ENCODE data around the gene GLT1D1. TPM values are rescaled to one million over a fixed set of nuclear protein-coding genes. Genes with fewer than 3 reads are reported as not detected.

Gene GLT1D1
- total and polyA plus RNA-seq, 12 donors: 0.07 to 3.3 (median 0.66) TPM; not detected in 1

DNA sequence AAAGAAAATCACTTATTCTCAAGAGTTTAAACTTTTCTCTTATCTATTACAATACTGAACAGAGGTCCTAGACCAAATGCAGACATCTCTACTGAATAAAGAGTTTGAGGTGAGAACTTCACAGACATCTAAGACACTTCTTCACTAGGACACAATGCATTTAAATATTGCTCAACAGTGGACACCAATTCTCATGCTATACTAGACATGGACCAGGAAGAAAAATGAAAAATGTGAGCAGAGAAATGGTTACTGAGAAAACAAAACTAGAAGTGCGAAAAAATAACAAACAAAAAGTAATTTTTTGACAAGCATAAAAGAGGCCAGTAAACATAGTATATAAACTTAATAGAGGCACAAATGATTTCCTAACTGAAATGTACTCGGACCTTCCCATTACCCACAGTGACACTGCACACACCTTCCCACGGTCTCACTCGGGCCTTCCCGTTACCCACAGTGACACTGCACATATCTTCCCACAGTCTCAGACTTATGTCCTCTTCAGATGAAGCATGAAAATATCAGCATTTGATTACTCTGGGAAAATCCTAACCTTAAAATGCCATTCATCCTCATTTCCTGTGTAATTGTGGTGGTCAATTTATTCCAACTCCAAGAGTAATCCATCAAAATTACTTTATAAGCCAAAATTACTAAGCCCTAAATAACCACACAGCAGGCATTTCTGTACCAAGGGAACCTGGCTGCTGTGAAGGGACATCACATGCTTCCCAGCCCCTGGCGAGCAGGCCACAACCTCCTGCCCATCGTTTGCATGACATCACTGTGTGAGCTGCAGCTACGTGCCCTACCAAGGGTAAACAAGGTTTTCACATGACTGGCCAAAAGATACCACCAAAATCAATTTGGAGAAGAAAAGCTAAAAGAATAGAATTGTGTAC, 35.9 kb upstream of the GLT1D1 start:
- ATAC-seq: peak; percentile 81 to 94 (median 90)
- H3K27me3 ChIP-seq: no peaks in the 10 kb centered on the region
- 40 to 54% methylated on average over 8 of the region's 8 CpGs for WGBS, 2 donors
- DNase-seq: peak; percentile 57 to 71
- peak overlapping the region; percentile 40 to 90 (median 86) for H3K27ac ChIP-seq
- H3K9me3 ChIP-seq: no peaks in the 10 kb centered on the region
- TF ChIP-seq, protein P1, sequence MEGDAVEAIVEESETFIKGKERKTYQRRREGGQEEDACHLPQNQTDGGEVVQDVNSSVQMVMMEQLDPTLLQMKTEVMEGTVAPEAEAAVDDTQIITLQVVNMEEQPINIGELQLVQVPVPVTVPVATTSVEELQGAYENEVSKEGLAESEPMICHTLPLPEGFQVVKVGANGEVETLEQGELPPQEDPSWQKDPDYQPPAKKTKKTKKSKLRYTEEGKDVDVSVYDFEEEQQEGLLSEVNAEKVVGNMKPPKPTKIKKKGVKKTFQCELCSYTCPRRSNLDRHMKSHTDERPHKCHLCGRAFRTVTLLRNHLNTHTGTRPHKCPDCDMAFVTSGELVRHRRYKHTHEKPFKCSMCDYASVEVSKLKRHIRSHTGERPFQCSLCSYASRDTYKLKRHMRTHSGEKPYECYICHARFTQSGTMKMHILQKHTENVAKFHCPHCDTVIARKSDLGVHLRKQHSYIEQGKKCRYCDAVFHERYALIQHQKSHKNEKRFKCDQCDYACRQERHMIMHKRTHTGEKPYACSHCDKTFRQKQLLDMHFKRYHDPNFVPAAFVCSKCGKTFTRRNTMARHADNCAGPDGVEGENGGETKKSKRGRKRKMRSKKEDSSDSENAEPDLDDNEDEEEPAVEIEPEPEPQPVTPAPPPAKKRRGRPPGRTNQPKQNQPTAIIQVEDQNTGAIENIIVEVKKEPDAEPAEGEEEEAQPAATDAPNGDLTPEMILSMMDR (IDR thresholded peaks at IDR 0.05): no peak
- H3K36me3 ChIP-seq: peaks cover 0 to 30% (median 0%) of the 10 kb centered on the region in 9 donors
- H3K4me3 ChIP-seq: no peak overlapping the region
- intact Hi-C loops (cut with DNase I): no loop called here
- peaks cover 12 to 96% (median 73%) of the 10 kb centered on the region in 9 donors for H3K4me1 ChIP-seq

DNA sequence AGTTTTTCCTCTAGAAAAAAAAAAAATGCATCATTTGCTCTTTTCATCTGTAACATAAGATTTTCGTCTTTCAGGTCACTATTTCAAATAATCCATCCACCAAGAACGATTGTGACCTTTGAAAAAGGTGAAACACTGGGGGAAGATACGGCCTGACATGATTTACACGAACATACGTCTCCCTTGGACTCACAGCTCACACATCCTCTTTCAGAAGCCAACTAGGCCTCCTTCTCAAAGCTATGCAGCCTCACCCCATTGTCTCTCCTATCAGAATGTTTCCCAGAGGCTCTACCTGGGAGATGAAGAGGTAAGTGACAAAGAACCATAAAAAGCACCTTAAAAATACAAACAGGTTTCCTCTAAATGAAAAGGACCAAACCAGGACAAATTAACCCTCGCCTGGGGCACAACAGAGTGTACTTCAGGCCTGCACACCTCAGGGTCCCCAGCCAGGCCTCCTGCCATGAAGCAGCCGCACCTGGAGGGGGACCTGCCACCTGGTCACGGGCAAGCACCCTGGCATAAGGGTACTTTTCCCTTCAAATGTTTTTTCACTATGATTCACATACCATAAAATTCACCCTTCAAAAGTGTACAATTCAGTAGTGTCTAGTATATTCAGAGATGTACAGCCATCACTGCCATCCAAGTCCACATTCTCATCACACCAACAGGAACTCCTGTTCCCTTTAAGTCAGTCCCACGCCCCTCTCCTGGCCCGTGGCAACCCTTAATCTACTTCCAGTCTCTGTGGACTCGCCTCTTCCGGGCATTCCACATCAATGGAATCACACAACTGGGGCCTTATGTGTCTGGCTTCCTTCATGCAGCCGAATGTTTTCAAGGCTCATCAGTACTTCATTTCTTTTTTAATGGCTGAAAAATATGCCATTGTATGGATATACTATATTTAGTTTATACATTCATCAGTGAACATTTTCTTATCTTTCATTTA, 34.9 kb upstream of the GLT1D1 start:
- peak in 5 of 8 donors; percentile 40 to 62 (median 49) for ATAC-seq
- H3K36me3 ChIP-seq: peaks cover 0 to 24% (median 0%) of the 10 kb centered on the region in 9 donors
- TF ChIP-seq, protein P1 (IDR thresholded peaks at IDR 0.05): no peak
- H3K4me3 ChIP-seq: no peak overlapping the region
- no peaks in the 10 kb centered on the region for H3K27me3 ChIP-seq
- H3K27ac ChIP-seq: peak overlapping the region; percentile 40 to 90 (median 86)
- DNase-seq: no peak
- intact Hi-C loops (cut with DNase I): no loop called here
- H3K9me3 ChIP-seq: no peaks in the 10 kb centered on the region
- WGBS, 2 donors: 40 to 45% methylated on average over 13 of the region's 13 CpGs
- H3K4me1 ChIP-seq: peaks cover 12 to 95% (median 82%) of the 10 kb centered on the region in 9 donors

DNA sequence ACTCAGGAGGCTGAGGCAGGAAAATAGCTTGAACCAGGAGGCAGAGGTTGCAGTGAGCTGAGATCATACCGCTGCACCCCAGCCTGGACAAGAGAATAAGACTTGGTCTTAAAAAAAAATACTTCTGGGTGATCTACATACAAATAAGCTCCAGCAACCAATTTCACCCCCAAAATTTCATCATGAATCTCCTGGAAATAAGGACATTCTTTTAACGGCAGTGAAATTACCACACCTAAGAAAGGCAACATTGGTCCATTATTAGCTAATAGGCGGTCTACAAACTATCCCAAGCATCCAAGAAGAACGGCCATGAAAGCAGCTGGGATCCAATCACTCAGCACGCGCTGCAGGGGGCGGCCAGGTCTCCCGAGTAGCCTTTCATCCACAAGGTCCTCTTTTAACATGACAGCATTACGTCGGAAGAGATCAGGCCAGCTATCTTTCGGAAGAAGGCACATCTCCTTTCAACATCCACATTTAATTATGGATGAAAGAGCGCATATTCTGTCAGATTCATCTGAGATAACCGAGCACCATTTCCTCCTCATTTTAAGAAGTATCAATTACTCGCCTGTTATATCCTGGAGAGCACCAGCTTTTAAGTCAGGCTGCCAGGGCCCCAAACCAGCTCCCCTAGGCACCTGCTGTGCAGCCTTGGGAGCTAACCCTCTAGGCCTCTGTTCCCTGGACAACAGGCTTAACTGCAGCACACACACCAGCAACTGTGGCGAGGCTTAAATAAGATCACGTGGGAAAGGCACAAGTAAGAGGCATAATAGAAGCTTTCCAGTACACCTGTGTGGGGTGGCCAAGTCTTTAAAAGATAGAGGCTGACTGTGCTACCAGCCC, 33.8 kb upstream of the GLT1D1 start:
- Histone ChIP-seq H3K4me3 (no peak overlapping the region), H3K27me3 (no peaks in the 10 kb centered on the region), H3K9me3 (no peaks in the 10 kb centered on the region), H3K4me1 (peaks cover 12 to 90% (median 83%) of the 10 kb centered on the region in 9 donors), H3K27ac (peak overlapping the region in 8 of 10 donors; percentile 62 to 90 (median 86)), H3K36me3 (peaks cover 0 to 12% (median 0%) of the 10 kb centered on the region in 9 donors)
- ATAC-seq (no peak), DNase-seq (no peak)
- intact Hi-C loops (cut with DNase I): no loop called here
- TF ChIP-seq, protein P1 (IDR thresholded peaks at IDR 0.05): no peak
- WGBS, 2 donors: 78 to 81% methylated on average over 16 of the region's 16 CpGs

Data from heart right ventricle (tissue), 16 donors.